ENCODE data around the gene EMC8.

Gene EMC8

GRCh38 chr16:85826686-85827247, 27.4 kb upstream of the EMC8 start:
- Histone ChIP-seq H3K9ac (ENCODE audit: low read length in 5 of 5) (no peak overlapping the region), H3K9me3 (ENCODE audit: control insufficient read depth in 5 of 5, low read length in 5 of 5) (peaks cover 0 to 2% (median 0%) of the 10 kb centered on the region in 5 donors), H3K4me1 (ENCODE audit: control insufficient read depth in 5 of 5, insufficient read depth in 5 of 5, low read length in 5 of 5) (peaks cover 0 to 17% (median 4%) of the 10 kb centered on the region in 5 donors), H3K36me3 (ENCODE audit: control insufficient read depth in 5 of 5, insufficient read depth in 5 of 5, low read length in 5 of 5) (no peaks in the 10 kb centered on the region), H3K4me3 (ENCODE audit: low read depth in 1 of 5, low read length in 5 of 5) (no peak overlapping the region), H3K27ac (ENCODE audit: low read depth, low read length) (no peak overlapping the region), H3K27me3 (ENCODE audit: control insufficient read depth in 5 of 5, insufficient read depth in 4 of 5, low read length in 5 of 5) (peaks cover 0 to 9% (median 7%) of the 10 kb centered on the region in 5 donors)

GRCh38 chr16:85825326-85825725, 26.0 kb upstream of the EMC8 start:
- H3K36me3 ChIP-seq (ENCODE audit: control insufficient read depth in 5 of 5, insufficient read depth in 5 of 5, low read length in 5 of 5), result no peaks in the 10 kb centered on the region
- H3K4me3 ChIP-seq (ENCODE audit: low read depth in 1 of 5, low read length in 5 of 5), result no peak overlapping the region
- H3K27me3 ChIP-seq (ENCODE audit: control insufficient read depth in 5 of 5, insufficient read depth in 4 of 5, low read length in 5 of 5), result peaks cover 0 to 9% (median 7%) of the 10 kb centered on the region in 5 donors
- no peak overlapping the region for H3K27ac ChIP-seq (ENCODE audit: low read depth, low read length)
- no peak overlapping the region for H3K9ac ChIP-seq (ENCODE audit: low read length in 5 of 5)
- peaks cover 0 to 2% (median 0%) of the 10 kb centered on the region in 5 donors for H3K9me3 ChIP-seq (ENCODE audit: control insufficient read depth in 5 of 5, low read length in 5 of 5)
- peaks cover 0 to 21% (median 4%) of the 10 kb centered on the region in 5 donors for H3K4me1 ChIP-seq (ENCODE audit: control insufficient read depth in 5 of 5, insufficient read depth in 5 of 5, low read length in 5 of 5)

GRCh38 chr16:85824161-85825135, 25.1 kb upstream of the EMC8 start:
- H3K9ac ChIP-seq (ENCODE audit: low read length in 5 of 5), result no peak overlapping the region
- H3K36me3 ChIP-seq (ENCODE audit: control insufficient read depth in 5 of 5, insufficient read depth in 5 of 5, low read length in 5 of 5), result no peaks in the 10 kb centered on the region
- no peak overlapping the region for H3K27ac ChIP-seq (ENCODE audit: low read depth, low read length)
- peaks cover 0 to 2% (median 0%) of the 10 kb centered on the region in 5 donors for H3K9me3 ChIP-seq (ENCODE audit: control insufficient read depth in 5 of 5, low read length in 5 of 5)
- H3K27me3 ChIP-seq (ENCODE audit: control insufficient read depth in 5 of 5, insufficient read depth in 4 of 5, low read length in 5 of 5), result peaks cover 0 to 4% (median 0%) of the 10 kb centered on the region in 5 donors
- peaks cover 0 to 22% (median 9%) of the 10 kb centered on the region in 5 donors for H3K4me1 ChIP-seq (ENCODE audit: control insufficient read depth in 5 of 5, insufficient read depth in 5 of 5, low read length in 5 of 5)
- no peak overlapping the region for H3K4me3 ChIP-seq (ENCODE audit: low read depth in 1 of 5, low read length in 5 of 5)

- Histone ChIP-seq H3K27ac (ENCODE audit: low read depth, low read length) (no peak overlapping the region), H3K9ac (ENCODE audit: low read length in 5 of 5) (no peak overlapping the region), H3K4me3 (ENCODE audit: low read depth in 1 of 5, low read length in 5 of 5) (no peak overlapping the region), H3K9me3 (ENCODE audit: control insufficient read depth in 5 of 5, low read length in 5 of 5) (peaks cover 0 to 2% (median 0%) of the 10 kb centered on the region in 5 donors), H3K4me1 (ENCODE audit: control insufficient read depth in 5 of 5, insufficient read depth in 5 of 5, low read length in 5 of 5) (peaks cover 0 to 24% (median 14%) of the 10 kb centered on the region in 5 donors), H3K36me3 (ENCODE audit: control insufficient read depth in 5 of 5, insufficient read depth in 5 of 5, low read length in 5 of 5) (no peaks in the 10 kb centered on the region), H3K27me3 (ENCODE audit: control insufficient read depth in 5 of 5, insufficient read depth in 4 of 5, low read length in 5 of 5) (no peaks in the 10 kb centered on the region)
Observed at GRCh38 chr16:85823328-85823920, 24.1 kb upstream of the EMC8 start.

GRCh38 chr16:85822145-85822544, 22.8 kb upstream of the EMC8 start:
- Histone ChIP-seq H3K9ac (ENCODE audit: low read length in 5 of 5) (no peak overlapping the region), H3K27ac (ENCODE audit: low read depth, low read length) (no peak overlapping the region), H3K4me1 (ENCODE audit: control insufficient read depth in 5 of 5, insufficient read depth in 5 of 5, low read length in 5 of 5) (peaks cover 0 to 24% (median 14%) of the 10 kb centered on the region in 5 donors), H3K27me3 (ENCODE audit: control insufficient read depth in 5 of 5, insufficient read depth in 4 of 5, low read length in 5 of 5) (no peaks in the 10 kb centered on the region), H3K36me3 (ENCODE audit: control insufficient read depth in 5 of 5, insufficient read depth in 5 of 5, low read length in 5 of 5) (no peaks in the 10 kb centered on the region), H3K4me3 (ENCODE audit: low read depth in 1 of 5, low read length in 5 of 5) (no peak overlapping the region), H3K9me3 (ENCODE audit: control insufficient read depth in 5 of 5, low read length in 5 of 5) (peaks cover 0 to 2% (median 0%) of the 10 kb centered on the region in 5 donors)

GRCh38 chr16:85821390-85822135, 22.2 kb upstream of the EMC8 start:
- H3K4me1 ChIP-seq (ENCODE audit: control insufficient read depth in 5 of 5, insufficient read depth in 5 of 5, low read length in 5 of 5), result peaks cover 0 to 24% (median 14%) of the 10 kb centered on the region in 5 donors
- no peak overlapping the region for H3K9ac ChIP-seq (ENCODE audit: low read length in 5 of 5)
- H3K36me3 ChIP-seq (ENCODE audit: control insufficient read depth in 5 of 5, insufficient read depth in 5 of 5, low read length in 5 of 5), result no peaks in the 10 kb centered on the region
- H3K4me3 ChIP-seq (ENCODE audit: low read depth in 1 of 5, low read length in 5 of 5), result no peak overlapping the region
- H3K27me3 ChIP-seq (ENCODE audit: control insufficient read depth in 5 of 5, insufficient read depth in 4 of 5, low read length in 5 of 5), result no peaks in the 10 kb centered on the region
- no peaks in the 10 kb centered on the region for H3K9me3 ChIP-seq (ENCODE audit: control insufficient read depth in 5 of 5, low read length in 5 of 5)
- H3K27ac ChIP-seq (ENCODE audit: low read depth, low read length), result no peak overlapping the region

GRCh38 chr16:85820604-85821372, 21.4 kb upstream of the EMC8 start:
- H3K27me3 ChIP-seq (ENCODE audit: control insufficient read depth in 5 of 5, insufficient read depth in 4 of 5, low read length in 5 of 5), result no peaks in the 10 kb centered on the region
- H3K4me1 ChIP-seq (ENCODE audit: control insufficient read depth in 5 of 5, insufficient read depth in 5 of 5, low read length in 5 of 5), result peaks cover 2 to 24% (median 14%) of the 10 kb centered on the region in 5 donors
- H3K4me3 ChIP-seq (ENCODE audit: low read depth in 1 of 5, low read length in 5 of 5), result no peak overlapping the region
- no peaks in the 10 kb centered on the region for H3K9me3 ChIP-seq (ENCODE audit: control insufficient read depth in 5 of 5, low read length in 5 of 5)
- H3K9ac ChIP-seq (ENCODE audit: low read length in 5 of 5), result no peak overlapping the region
- no peaks in the 10 kb centered on the region for H3K36me3 ChIP-seq (ENCODE audit: control insufficient read depth in 5 of 5, insufficient read depth in 5 of 5, low read length in 5 of 5)
- H3K27ac ChIP-seq (ENCODE audit: low read depth, low read length), result no peak overlapping the region

- peaks cover 2 to 24% (median 14%) of the 10 kb centered on the region in 5 donors for H3K4me1 ChIP-seq (ENCODE audit: control insufficient read depth in 5 of 5, insufficient read depth in 5 of 5, low read length in 5 of 5)
- no peaks in the 10 kb centered on the region for H3K9me3 ChIP-seq (ENCODE audit: control insufficient read depth in 5 of 5, low read length in 5 of 5)
- no peaks in the 10 kb centered on the region for H3K27me3 ChIP-seq (ENCODE audit: control insufficient read depth in 5 of 5, insufficient read depth in 4 of 5, low read length in 5 of 5)
- no peak overlapping the region for H3K27ac ChIP-seq (ENCODE audit: low read depth, low read length)
- H3K9ac ChIP-seq (ENCODE audit: low read length in 5 of 5), result no peak overlapping the region
- H3K4me3 ChIP-seq (ENCODE audit: low read depth in 1 of 5, low read length in 5 of 5), result no peak overlapping the region
- no peaks in the 10 kb centered on the region for H3K36me3 ChIP-seq (ENCODE audit: control insufficient read depth in 5 of 5, insufficient read depth in 5 of 5, low read length in 5 of 5)
Observed at GRCh38 chr16:85819771-85820170, 20.4 kb upstream of the EMC8 start.

- H3K36me3 ChIP-seq (ENCODE audit: control insufficient read depth in 5 of 5, insufficient read depth in 5 of 5, low read length in 5 of 5), result no peaks in the 10 kb centered on the region
- H3K27ac ChIP-seq (ENCODE audit: low read depth, low read length), result no peak overlapping the region
- no peak overlapping the region for H3K9ac ChIP-seq (ENCODE audit: low read length in 5 of 5)
- H3K4me3 ChIP-seq (ENCODE audit: low read depth in 1 of 5, low read length in 5 of 5), result no peak overlapping the region
- H3K27me3 ChIP-seq (ENCODE audit: control insufficient read depth in 5 of 5, insufficient read depth in 4 of 5, low read length in 5 of 5), result no peaks in the 10 kb centered on the region
- H3K9me3 ChIP-seq (ENCODE audit: control insufficient read depth in 5 of 5, low read length in 5 of 5), result no peaks in the 10 kb centered on the region
- peaks cover 2 to 22% (median 14%) of the 10 kb centered on the region in 5 donors for H3K4me1 ChIP-seq (ENCODE audit: control insufficient read depth in 5 of 5, insufficient read depth in 5 of 5, low read length in 5 of 5)
Observed at GRCh38 chr16:85819245-85819644, 19.9 kb upstream of the EMC8 start.
